Stimulated activated CD8-positive, alpha-beta memory T cell treated with anti-CD3 and anti-CD28 coated beads, Interleukin-7, amount 100 ng/mL, for 24 hours (primary cell): Measurements from ENCODE around the gene FNDC3B.
"Not testable (repeated sequence)": the region's sequence is repeated elsewhere in the genome, so short reads cannot be mapped to it uniquely, and the experiment has no call there.

Experiments used
- DNase-seq: peaks from one replicate; pipeline ENCODE4 v3.0.0-alpha.2; 2020; ENCODE audit warnings: low read depth

FNDC3B gene

GRCh38 chr3:172241405-172241804, 202.0 kb downstream of the FNDC3B start:
- no peak for DNase-seq

GRCh38 chr3:172242471-172242870, 203.1 kb downstream of the FNDC3B start:
- not testable (repeated sequence) for DNase-seq

- DNase-seq: not testable (repeated sequence)
Observed at GRCh38 chr3:172243376-172243775, 204.0 kb downstream of the FNDC3B start.

- DNase-seq: no peak
Observed at GRCh38 chr3:172244011-172244410, 204.6 kb downstream of the FNDC3B start.

GRCh38 chr3:172245241-172245640, 205.9 kb downstream of the FNDC3B start:
- DNase-seq: no peak

- DNase-seq: no peak
Observed at GRCh38 chr3:172246107-172246844, 206.9 kb downstream of the FNDC3B start.

GRCh38 chr3:172247525-172248274, 208.3 kb downstream of the FNDC3B start:
- no peak for DNase-seq

- no peak for DNase-seq
Observed at GRCh38 chr3:172249039-172249438, 209.7 kb downstream of the FNDC3B start.

- no peak for DNase-seq
Observed at GRCh38 chr3:172251211-172251610, 211.8 kb downstream of the FNDC3B start.

GRCh38 chr3:172253200-172253599, 213.8 kb downstream of the FNDC3B start:
- no peak for DNase-seq

- DNase-seq: no peak
Observed at GRCh38 chr3:172254542-172254941, 215.2 kb downstream of the FNDC3B start.

- not testable (repeated sequence) for DNase-seq
Observed at GRCh38 chr3:172255321-172255720, 215.9 kb downstream of the FNDC3B start.

- no peak for DNase-seq
Observed at GRCh38 chr3:172256101-172256734, 216.8 kb downstream of the FNDC3B start.

GRCh38 chr3:172257648-172258400, 218.4 kb downstream of the FNDC3B start:
- no peak for DNase-seq

- no peak for DNase-seq
Observed at GRCh38 chr3:172258624-172259023, 219.2 kb downstream of the FNDC3B start.

GRCh38 chr3:172259111-172259541, 219.7 kb downstream of the FNDC3B start:
- DNase-seq: no peak

- no peak for DNase-seq
Observed at GRCh38 chr3:172259726-172260248, 220.4 kb downstream of the FNDC3B start.

GRCh38 chr3:172260381-172260780, 221.0 kb downstream of the FNDC3B start:
- DNase-seq: no peak

- no peak for DNase-seq
Observed at GRCh38 chr3:172261054-172261453, 221.7 kb downstream of the FNDC3B start.

GRCh38 chr3:172262991-172263608, 223.7 kb downstream of the FNDC3B start:
- no peak for DNase-seq

- no peak for DNase-seq
Observed at GRCh38 chr3:172263781-172264486, 224.6 kb downstream of the FNDC3B start.
